Neural cell (in vitro differentiated cells): ENCODE results near the gene NFIB.

Experiments used
- CTCF ChIP-seq: fragments of 450-650 bp; IDR thresholded peaks from 2 replicates; pipeline ENCODE4 v1.5.1; 2014; ENCODE audit warnings: antibody characterized with exemption, mild to moderate bottlenecking, moderate library complexity; ENCODE audit not compliant: poor library complexity, severe bottlenecking
- EP300 ChIP-seq: fragments of 450-650 bp; conservative IDR thresholded peaks from 2 replicates; pipeline ENCODE4 v1.6.1; 2014; ENCODE audit warnings: antibody characterized with exemption, mild to moderate bottlenecking, moderate library complexity; ENCODE audit not compliant: poor library complexity, severe bottlenecking
- EZH2 ChIP-seq: fragments of 200-600, 300-800 bp; shearing (Covaris generic), sonication (generic); IDR thresholded peaks from 2 replicates; pipeline ENCODE4 v1.6.1; 2014; ENCODE audit warnings: antibody characterized with exemption, low read length, borderline replicate concordance, mild to moderate bottlenecking; ENCODE audit not compliant: insufficient read depth, poor library complexity, severe bottlenecking
- POLR2AphosphoS5 ChIP-seq: IDR thresholded peaks from 2 replicates; pipeline ENCODE4 v1.6.1; 2012
- RAD21 ChIP-seq: fragments of 450-650 bp; conservative IDR thresholded peaks from 2 replicates; pipeline ENCODE4 v1.6.1; 2014; ENCODE audit warnings: antibody characterized with exemption, mild to moderate bottlenecking, moderate library complexity
- REST ChIP-seq: IDR thresholded peaks from 2 replicates; pipeline ENCODE4 v1.6.1; 2012; ENCODE audit warnings: borderline replicate concordance
- SMC3 ChIP-seq: fragments of 450-650 bp; conservative IDR thresholded peaks from 2 replicates; pipeline ENCODE4 v1.6.1; 2014; ENCODE audit warnings: antibody characterized with exemption, mild to moderate bottlenecking, moderate library complexity; ENCODE audit not compliant: poor library complexity
- TAF1 ChIP-seq: IDR thresholded peaks from 2 replicates; pipeline ENCODE4 v1.6.1; 2012; ENCODE audit warnings: low read depth

GRCh38 chr9:14232111-14232510 lies 81.8 kb downstream of the NFIB start:
- TF ChIP-seq CTCF (no peak), TAF1 (no peak), EZH2 (no peak), RAD21 (no peak), EP300 (no peak), SMC3 (no peak), REST (no peak), POLR2AphosphoS5 (no peak)
